BLaER1 (cell line): ENCODE data around the gene YJEFN3.
A peak's percentile ranks its signal among the peaks of the same experiment; 100 is the strongest.

Experiments
- H3K27ac ChIP-seq: shearing (Covaris generic); formaldehyde crosslinking; 2 replicates; pipeline ENCODE4 v1.8.1; 2022
- H3K27me3 ChIP-seq: shearing (Covaris generic); formaldehyde crosslinking; 2 replicates; pipeline ENCODE4 v1.8.1; 2022
- H3K36me3 ChIP-seq: shearing (Covaris generic); formaldehyde crosslinking; 2 replicates; pipeline ENCODE4 v1.8.1; 2022
- H3K4me1 ChIP-seq: shearing (Covaris generic); formaldehyde crosslinking; 2 replicates; pipeline ENCODE4 v1.8.1; 2022
- H3K4me2 ChIP-seq: shearing (Covaris generic); formaldehyde crosslinking; 2 replicates; pipeline ENCODE4 v1.8.1; 2022
- H3K4me3 ChIP-seq: shearing (Covaris generic); formaldehyde crosslinking; 2 replicates; pipeline ENCODE4 v1.8.1; 2022
- H3K9ac ChIP-seq: shearing (Covaris generic); formaldehyde crosslinking; 2 replicates; pipeline ENCODE4 v1.8.1; 2022
- H3K9me3 ChIP-seq: shearing (Covaris generic); formaldehyde crosslinking; 2 replicates; pipeline ENCODE4 v1.8.1; 2022
- H4K20me1 ChIP-seq: shearing (Covaris generic); formaldehyde crosslinking; 2 replicates; pipeline ENCODE4 v1.8.1; 2022
- Cebpa-rat ChIP-seq: shearing (Covaris generic); IDR thresholded peaks from 2 replicates; pipeline ENCODE4 v1.8.1; 2022

YJEFN3 gene

DNA sequence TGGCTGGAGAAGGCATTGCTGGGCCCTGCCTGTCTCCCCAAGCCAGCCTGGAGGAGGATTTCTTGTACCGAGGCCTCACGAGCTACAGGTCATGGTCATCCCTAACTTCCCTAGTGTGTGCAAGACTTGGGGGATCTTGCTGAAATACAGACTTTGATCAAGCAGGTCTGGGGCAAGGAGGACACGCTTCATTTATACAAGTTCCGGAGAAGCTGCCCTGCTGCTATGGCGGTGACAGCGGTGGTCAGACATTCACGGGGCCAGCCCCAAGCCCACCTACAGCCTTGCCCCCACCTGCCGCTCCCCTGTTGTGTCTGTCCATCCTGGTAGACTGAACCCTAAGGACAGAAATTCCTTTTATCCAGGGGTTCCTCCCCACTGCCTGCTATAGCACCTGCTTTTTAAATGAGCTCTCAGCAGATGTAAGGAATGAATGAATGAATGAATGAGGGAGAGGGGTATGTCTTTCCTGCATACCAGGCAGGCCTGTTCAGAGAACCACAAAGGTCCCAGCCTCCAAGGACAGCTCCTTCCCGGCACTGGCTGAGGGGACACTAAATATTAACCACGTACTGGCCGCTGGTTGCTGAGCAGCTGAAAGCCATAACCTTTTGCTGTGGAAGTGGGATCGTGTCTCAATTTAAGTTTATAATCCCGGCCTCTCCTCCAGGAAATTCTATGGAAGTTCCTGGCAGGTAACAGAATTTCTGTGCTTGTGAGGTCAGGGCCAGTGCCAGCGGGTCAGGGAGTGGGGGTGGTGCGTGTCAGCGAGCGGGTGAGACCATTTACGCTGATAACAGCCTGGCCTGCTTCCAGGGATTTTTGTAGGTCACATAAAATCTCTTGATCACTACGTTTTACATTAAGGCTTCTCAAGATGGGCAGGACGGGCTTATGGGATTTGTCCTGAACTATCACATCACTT, 40.5 kb upstream of the YJEFN3 start:
- TF ChIP-seq Cebpa-rat = no peak
- H3K27me3 ChIP-seq = no peaks in the 10 kb centered on the region
- peak overlapping the region; percentile 82 for H3K4me2 ChIP-seq
- H3K9ac ChIP-seq = peak overlapping the region; percentile 62
- H3K9me3 ChIP-seq = no peaks in the 10 kb centered on the region
- peaks cover 99% of the 10 kb centered on the region for H4K20me1 ChIP-seq
- H3K4me3 ChIP-seq = no peak overlapping the region
- H3K27ac ChIP-seq = peak overlapping the region; percentile 79
- peaks cover 55% of the 10 kb centered on the region for H3K36me3 ChIP-seq
- peaks cover 74% of the 10 kb centered on the region for H3K4me1 ChIP-seq

DNA sequence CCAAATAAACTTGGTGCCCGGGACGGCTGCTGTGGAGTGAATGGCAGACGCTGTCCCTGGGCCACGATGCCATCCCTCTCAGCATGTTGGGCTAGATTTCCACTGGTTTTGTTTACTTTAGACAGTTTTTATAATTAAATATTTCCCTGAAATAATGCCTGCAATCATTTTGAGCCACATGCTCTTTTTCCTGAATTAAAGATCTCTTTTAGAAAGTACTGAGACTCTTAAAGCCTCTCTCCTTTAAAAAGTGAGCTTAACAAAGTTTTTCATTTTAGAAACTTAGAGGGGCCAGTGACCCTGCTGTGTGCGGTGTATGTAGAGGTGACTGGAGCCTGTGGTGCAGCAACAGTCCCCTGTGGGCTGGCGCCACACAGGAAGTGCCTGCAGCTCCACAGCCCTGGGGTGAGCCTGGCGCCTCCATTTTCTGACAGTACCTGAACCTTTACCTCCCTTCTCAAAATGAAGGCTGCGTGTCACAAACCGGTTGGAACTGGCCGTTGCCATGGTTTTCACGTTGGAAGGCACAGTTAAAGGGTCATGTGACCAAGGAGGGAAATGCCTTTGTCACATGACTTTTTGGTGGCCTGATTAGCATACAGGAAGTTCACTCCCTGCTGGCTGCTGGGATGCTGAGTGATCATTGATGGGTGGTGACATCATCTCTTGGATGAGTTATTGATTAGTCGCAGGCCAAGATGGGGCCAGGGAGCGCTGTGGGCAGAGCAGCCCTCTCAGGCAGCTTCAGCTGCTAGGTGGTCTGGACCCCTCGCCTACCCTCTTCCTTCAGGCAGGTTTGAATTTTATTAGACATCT, 39.6 kb upstream of the YJEFN3 start:
- peaks cover 97% of the 10 kb centered on the region for H4K20me1 ChIP-seq
- 0 out of 2 replicates have a peak overlapping the region, but pooled peaks have one; percentile 9 for H3K4me3 ChIP-seq
- no peaks in the 10 kb centered on the region for H3K9me3 ChIP-seq
- H3K9ac ChIP-seq = peak overlapping the region; percentile 62
- H3K27ac ChIP-seq = peak overlapping the region; percentile 79
- TF ChIP-seq Cebpa-rat = no peak
- H3K27me3 ChIP-seq = no peaks in the 10 kb centered on the region
- peak overlapping the region; percentile 82 for H3K4me2 ChIP-seq
- peaks cover 66% of the 10 kb centered on the region for H3K4me1 ChIP-seq
- peaks cover 56% of the 10 kb centered on the region for H3K36me3 ChIP-seq

DNA sequence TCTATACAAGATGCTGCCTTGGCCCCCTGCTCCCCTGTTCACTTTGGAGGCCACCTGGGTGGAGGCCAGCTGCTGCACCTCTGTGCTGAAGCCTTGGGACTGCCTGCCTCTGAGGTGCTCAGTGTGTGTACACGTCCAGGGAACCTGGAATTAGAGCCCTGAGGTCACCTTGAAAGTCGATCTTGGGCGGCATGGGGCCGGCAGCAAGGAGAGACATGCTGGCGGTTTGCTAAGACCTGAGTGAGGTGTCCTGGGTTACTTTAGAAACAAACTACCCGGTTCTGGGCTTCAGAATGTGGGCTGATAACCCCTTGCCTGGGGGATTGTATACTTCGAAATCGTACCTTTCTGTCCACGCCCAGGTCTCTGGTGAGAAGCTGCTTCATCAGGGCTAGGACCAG, 38.9 kb upstream of the YJEFN3 start:
- Histone ChIP-seq H3K27me3 (no peaks in the 10 kb centered on the region), H3K4me3 (no peak overlapping the region), H3K4me2 (peak overlapping the region; percentile 82), H3K9me3 (no peaks in the 10 kb centered on the region), H3K4me1 (peaks cover 66% of the 10 kb centered on the region), H3K36me3 (peaks cover 63% of the 10 kb centered on the region), H4K20me1 (peaks cover 97% of the 10 kb centered on the region), H3K27ac (peak overlapping the region; percentile 79), H3K9ac (peak overlapping the region; percentile 62)
- no peak for TF ChIP-seq Cebpa-rat

DNA sequence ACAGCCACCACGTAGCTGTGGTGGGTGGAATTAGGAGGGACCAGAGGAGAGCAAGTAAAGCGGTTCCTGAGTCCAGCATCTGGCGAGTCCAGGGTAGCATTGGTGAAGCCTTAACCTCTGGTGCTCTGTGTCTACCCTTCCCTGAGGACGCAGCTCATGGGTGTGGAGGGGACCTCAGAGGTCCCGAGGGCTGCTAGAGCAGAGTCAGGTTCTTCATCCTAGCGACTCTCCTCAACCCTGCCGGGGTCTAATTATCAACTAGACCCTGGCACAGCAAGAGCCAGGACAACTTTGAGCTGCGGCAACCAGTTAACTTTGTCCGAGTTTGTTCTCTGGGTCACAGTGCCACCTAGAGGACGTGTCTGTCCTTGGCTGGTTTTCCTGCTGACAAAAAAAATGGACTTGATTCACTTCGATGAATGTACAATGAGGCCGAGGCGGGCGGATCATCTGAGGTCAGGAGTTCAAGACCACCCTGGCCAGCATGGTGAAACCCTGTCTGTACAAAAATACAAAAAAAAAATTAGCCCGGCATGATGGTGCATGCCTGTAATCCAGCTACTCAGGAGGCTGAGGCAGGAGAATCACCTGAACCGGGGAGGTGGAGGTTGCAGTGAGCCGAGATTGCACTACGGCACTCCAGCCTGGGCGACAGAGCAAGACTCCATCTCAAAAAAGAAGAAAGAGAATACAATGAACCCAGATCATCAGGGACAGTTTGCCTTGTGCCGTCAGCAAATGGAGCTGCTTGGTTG, 38.3 kb upstream of the YJEFN3 start:
- Histone ChIP-seq H3K36me3 (peaks cover 69% of the 10 kb centered on the region), H3K9me3 (no peaks in the 10 kb centered on the region), H3K27ac (peak overlapping the region; percentile 79; the same call in 1 of the 2 replicates), H4K20me1 (peaks cover 96% of the 10 kb centered on the region), H3K9ac (peak overlapping the region; percentile 62; the same call in 1 of the 2 replicates), H3K27me3 (no peaks in the 10 kb centered on the region), H3K4me2 (peak overlapping the region; percentile 82), H3K4me3 (no peak overlapping the region), H3K4me1 (peaks cover 66% of the 10 kb centered on the region)
- TF ChIP-seq Cebpa-rat = no peak

DNA sequence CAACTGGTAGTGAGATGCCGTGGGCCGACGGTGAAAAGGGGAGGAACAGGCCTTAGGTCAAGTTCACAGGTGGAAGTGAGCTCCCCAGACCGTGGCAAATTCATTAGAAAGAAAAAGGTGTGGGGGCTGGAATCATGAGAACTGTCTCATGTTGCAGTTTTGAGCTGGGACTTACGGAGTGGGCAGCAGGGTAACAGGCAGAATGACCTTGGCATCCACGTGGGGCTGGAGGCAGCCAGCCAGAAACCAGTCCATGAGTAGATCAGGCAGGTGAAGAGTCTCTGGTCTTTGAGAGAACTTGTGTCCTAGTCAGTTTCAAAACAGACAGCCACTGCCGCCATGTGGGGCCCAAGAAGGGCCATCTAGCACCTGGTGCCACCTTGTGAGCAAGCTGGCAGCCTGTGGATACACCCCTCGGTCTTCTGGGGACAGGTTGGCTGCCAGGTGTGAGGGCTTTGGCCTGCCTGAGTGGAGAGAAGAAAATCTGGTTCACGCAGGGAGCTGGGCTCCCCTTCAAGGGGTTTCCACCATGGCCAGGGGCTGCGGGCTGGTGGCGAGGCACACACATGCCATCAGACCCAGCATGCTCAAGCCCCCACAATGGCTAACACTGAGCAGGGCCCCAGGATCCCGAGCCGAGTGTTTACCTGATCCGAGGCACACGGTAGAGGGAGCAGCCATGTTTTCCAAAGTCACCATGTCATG, 37.2 kb upstream of the YJEFN3 start:
- Histone ChIP-seq H3K4me3 (no peak overlapping the region), H3K27me3 (no peaks in the 10 kb centered on the region), H4K20me1 (peaks cover 96% of the 10 kb centered on the region), H3K4me1 (peaks cover 57% of the 10 kb centered on the region), H3K4me2 (no peak overlapping the region), H3K9ac (no peak overlapping the region), H3K36me3 (peaks cover 72% of the 10 kb centered on the region), H3K9me3 (no peaks in the 10 kb centered on the region), H3K27ac (no peak overlapping the region)
- TF ChIP-seq Cebpa-rat = no peak

DNA sequence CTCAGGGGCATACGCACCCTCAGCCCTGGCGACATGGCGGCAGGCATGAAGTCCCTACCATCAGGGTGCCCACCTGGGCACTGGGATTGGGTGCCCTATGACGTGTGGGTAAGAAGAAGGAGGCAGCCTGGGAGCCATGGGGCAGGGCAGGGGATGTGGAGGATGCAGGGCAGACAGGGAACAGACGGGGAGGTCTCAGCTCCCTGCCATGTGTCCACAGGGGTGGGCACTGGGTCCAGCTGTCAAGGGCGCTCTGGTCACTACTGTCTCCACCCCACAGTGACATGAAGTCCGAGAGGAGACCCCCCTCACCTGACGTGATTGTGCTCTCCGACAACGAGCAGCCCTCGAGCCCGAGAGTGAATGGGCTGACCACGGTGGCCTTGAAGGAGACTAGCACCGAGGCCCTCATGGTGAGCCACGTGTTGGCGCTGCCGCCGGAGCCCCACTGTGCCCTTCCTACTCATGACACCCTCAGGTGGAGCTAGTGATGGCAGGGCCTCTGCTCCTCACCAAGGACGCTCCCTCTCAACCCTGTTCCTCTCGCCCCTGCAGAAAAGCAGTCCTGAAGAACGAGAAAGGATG, 36.6 kb upstream of the YJEFN3 start:
- H3K9me3 ChIP-seq = no peaks in the 10 kb centered on the region
- TF ChIP-seq Cebpa-rat = no peak
- H3K27me3 ChIP-seq = no peaks in the 10 kb centered on the region
- no peak overlapping the region; the same call in 1 of the 2 replicates for H3K27ac ChIP-seq
- H3K4me2 ChIP-seq = no peak overlapping the region
- no peak overlapping the region for H3K9ac ChIP-seq
- peaks cover 51% of the 10 kb centered on the region for H3K4me1 ChIP-seq
- H3K36me3 ChIP-seq = peaks cover 72% of the 10 kb centered on the region
- H3K4me3 ChIP-seq = no peak overlapping the region
- peaks cover 96% of the 10 kb centered on the region for H4K20me1 ChIP-seq

DNA sequence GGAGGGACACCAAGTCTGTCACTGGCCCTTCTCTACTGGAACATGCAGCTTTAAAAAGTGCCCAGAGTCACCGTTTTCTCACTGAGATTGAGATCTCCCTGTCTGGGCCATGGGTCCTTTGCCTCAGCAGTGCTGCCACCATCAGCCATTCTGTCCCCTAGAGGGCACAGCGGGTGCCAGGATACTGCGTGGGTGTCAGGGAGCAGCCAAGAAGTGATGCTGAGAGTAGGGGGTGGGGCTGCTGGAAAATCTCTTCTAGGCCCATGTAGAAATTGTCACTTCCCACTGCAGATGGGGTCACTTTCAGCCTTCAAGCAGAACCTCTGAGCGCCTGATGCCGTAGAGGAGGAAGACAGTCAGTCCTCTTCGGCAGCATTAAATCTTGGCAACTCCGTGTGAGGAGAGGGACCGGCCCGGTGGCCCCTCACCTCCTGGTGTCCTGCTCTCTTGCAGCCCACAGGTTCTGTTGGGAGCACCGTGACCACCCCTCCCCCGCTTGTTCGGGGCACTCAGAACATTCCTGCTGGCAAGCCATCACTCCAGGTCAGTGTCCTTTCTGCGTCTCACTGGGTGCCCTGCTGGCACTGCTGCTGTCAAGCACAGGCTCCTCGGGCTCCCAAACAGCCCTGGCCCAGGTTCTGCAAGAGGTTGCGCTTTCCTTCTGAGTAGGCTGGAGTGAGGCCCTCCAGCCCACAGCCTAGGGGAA, 34.7 kb upstream of the YJEFN3 start:
- H3K9me3 ChIP-seq = no peaks in the 10 kb centered on the region
- H3K4me2 ChIP-seq = no peak overlapping the region
- no peak overlapping the region for H3K4me3 ChIP-seq
- no peak for TF ChIP-seq Cebpa-rat
- H3K9ac ChIP-seq = no peak overlapping the region
- H4K20me1 ChIP-seq = peaks cover 97% of the 10 kb centered on the region
- H3K4me1 ChIP-seq = peaks cover 32% of the 10 kb centered on the region
- peak overlapping the region; percentile 44 for H3K27ac ChIP-seq
- H3K36me3 ChIP-seq = peaks cover 84% of the 10 kb centered on the region
- no peaks in the 10 kb centered on the region for H3K27me3 ChIP-seq
